ENCODE measurements around the gene IFRD1. TPM values are rescaled to one million over a fixed set of nuclear protein-coding genes. Genes with fewer than 3 reads are reported as not detected.
A peak's percentile ranks its signal among the peaks of the same experiment; 100 is the strongest.

The IFRD1 gene
- total RNA-seq = 42.2 and 51.1 TPM in 2 replicates

- DNase-seq (ENCODE audit: low read depth) = peak; percentile 95
Observed at GRCh38 chr7:112449902-112450806, at the start of gene IFRD1. Gene IFRD1 (plus strand): TSS chr7:112450460. CDS start chr7:112450689, 229 bp downstream.

GRCh38 chr7:112404321-112404720 is 45.9 kb upstream of the IFRD1 start:
- no peak for DNase-seq (ENCODE audit: low read depth)

- no peak for DNase-seq (ENCODE audit: low read depth)
Observed at GRCh38 chr7:112405286-112405685, 45.0 kb upstream of the IFRD1 start.

- DNase-seq (ENCODE audit: low read depth) = no peak
Observed at GRCh38 chr7:112407261-112407660, 43.0 kb upstream of the IFRD1 start.

- DNase-seq (ENCODE audit: low read depth) = no peak
Observed at GRCh38 chr7:112410092-112410491, 40.2 kb upstream of the IFRD1 start.

- DNase-seq (ENCODE audit: low read depth) = peak; percentile 41
Observed at GRCh38 chr7:112411186-112411795, 39.0 kb upstream of the IFRD1 start.

GRCh38 chr7:112414855-112415490 is 35.3 kb upstream of the IFRD1 start:
- peak; percentile 69 for DNase-seq (ENCODE audit: low read depth)

GRCh38 chr7:112416127-112416526 is 34.1 kb upstream of the IFRD1 start:
- DNase-seq (ENCODE audit: low read depth) = no peak

- no peak for DNase-seq (ENCODE audit: low read depth)
Observed at GRCh38 chr7:112419543-112420130, 30.6 kb upstream of the IFRD1 start.

- DNase-seq (ENCODE audit: low read depth) = peak; percentile 66
Observed at GRCh38 chr7:112420236-112420861, 29.9 kb upstream of the IFRD1 start.

GRCh38 chr7:112421666-112422486 is 28.4 kb upstream of the IFRD1 start:
- peak; percentile 22 for DNase-seq (ENCODE audit: low read depth)

GRCh38 chr7:112422842-112423496 is 27.3 kb upstream of the IFRD1 start:
- DNase-seq (ENCODE audit: low read depth) = peak; percentile 99

GRCh38 chr7:112423987-112424386 is 26.3 kb upstream of the IFRD1 start:
- no peak for DNase-seq (ENCODE audit: low read depth)

GRCh38 chr7:112427984-112428383 is 22.3 kb upstream of the IFRD1 start:
- no peak for DNase-seq (ENCODE audit: low read depth)

GRCh38 chr7:112428715-112429114 is 21.5 kb upstream of the IFRD1 start:
- DNase-seq (ENCODE audit: low read depth) = no peak

- DNase-seq (ENCODE audit: low read depth) = no peak
Observed at GRCh38 chr7:112430649-112431048, 19.6 kb upstream of the IFRD1 start.

- DNase-seq (ENCODE audit: low read depth) = no peak
Observed at GRCh38 chr7:112431803-112432202, 18.5 kb upstream of the IFRD1 start.

- no peak for DNase-seq (ENCODE audit: low read depth)
Observed at GRCh38 chr7:112433289-112433688, 17.0 kb upstream of the IFRD1 start.

- peak; percentile 65 for DNase-seq (ENCODE audit: low read depth)
Observed at GRCh38 chr7:112437072-112437471, 13.2 kb upstream of the IFRD1 start.

- no peak for DNase-seq (ENCODE audit: low read depth)
Observed at GRCh38 chr7:112439476-112439875, 10.8 kb upstream of the IFRD1 start.

All from renal cortical epithelial cell (primary cell).